ENCODE measurements around the gene ENO2.

ENO2 gene

DNA sequence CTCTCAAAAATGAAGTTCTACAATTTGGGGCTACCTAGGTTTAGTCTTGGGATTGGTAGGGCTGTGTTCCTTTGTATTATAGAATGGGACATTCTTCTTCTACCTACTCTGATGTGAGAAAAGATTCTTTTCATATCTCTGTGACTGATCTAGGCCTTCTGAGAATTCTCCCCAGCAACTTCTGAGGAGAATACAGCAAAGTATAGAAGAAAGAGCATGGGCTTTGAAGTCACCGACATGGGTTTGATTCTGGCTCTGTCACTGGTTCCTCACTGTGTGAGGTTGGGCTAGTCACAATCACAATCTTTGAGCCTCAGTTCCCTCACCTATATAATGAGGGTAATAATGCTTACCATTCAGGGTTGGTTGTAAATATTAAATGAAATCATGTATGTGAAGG, 18.4 kb downstream of the ENO2 start:
- DNase-seq (ENCODE audit: low read depth in 2 of 2), result no peak

DNA sequence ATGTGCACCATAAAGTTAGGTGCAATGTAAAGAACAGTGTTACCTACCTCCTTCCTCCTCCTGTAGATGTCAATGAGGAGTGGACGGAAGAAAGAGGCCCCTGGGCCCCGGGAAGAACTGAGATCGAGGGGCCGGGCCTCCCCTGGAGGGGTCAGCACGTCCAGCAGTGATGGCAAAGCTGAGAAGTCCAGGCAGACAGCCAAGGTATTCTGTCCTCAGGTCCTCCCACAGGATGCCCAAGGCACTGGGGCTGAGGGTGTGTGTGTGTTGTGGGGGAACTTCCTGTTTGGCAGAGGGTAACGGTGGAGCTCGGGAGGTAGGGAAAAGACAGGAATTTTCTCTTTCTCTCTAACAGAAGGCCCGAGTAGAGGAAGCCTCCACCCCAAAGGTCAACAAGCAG, 19.7 kb downstream of the ENO2 start:
- DNase-seq (ENCODE audit: low read depth in 2 of 2), result no peak

DNA sequence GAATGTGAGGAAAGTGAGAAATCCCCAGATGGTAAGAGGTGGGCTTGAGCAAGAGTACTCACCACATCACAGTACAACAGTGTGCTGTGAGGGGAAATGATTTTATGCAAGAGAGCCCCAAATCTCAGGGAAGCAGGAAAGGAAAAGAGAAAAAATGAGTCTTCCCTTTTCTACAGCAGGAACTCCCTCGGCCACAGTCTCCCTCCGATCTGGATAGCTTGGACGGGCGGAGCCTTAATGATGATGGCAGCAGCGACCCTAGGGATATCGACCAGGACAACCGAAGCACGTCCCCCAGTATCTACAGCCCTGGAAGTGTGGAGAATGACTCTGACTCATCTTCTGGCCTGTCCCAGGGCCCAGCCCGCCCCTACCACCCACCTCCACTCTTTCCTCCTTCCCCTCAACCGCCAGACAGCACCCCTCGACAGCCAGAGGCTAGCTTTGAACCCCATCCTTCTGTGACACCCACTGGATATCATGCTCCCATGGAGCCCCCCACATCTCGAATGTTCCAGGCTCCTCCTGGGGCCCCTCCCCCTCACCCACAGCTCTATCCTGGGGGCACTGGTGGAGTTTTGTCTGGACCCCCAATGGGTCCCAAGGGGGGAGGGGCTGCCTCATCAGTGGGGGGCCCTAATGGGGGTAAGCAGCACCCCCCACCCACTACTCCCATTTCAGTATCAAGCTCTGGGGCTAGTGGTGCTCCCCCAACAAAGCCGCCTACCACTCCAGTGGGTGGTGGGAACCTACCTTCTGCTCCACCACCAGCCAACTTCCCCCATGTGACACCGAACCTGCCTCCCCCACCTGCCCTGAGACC, 21.2 kb downstream of the ENO2 start:
- DNase-seq (ENCODE audit: low read depth in 2 of 2), result no peak

DNA sequence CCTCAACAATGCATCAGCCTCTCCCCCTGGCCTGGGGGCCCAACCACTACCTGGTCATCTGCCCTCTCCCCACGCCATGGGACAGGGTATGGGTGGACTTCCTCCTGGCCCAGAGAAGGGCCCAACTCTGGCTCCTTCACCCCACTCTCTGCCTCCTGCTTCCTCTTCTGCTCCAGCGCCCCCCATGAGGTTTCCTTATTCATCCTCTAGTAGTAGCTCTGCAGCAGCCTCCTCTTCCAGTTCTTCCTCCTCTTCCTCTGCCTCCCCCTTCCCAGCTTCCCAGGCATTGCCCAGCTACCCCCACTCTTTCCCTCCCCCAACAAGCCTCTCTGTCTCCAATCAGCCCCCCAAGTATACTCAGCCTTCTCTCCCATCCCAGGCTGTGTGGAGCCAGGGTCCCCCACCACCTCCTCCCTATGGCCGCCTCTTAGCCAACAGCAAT, 21.8 kb downstream of the ENO2 start:
- DNase-seq (ENCODE audit: low read depth in 2 of 2), result no peak

DNA sequence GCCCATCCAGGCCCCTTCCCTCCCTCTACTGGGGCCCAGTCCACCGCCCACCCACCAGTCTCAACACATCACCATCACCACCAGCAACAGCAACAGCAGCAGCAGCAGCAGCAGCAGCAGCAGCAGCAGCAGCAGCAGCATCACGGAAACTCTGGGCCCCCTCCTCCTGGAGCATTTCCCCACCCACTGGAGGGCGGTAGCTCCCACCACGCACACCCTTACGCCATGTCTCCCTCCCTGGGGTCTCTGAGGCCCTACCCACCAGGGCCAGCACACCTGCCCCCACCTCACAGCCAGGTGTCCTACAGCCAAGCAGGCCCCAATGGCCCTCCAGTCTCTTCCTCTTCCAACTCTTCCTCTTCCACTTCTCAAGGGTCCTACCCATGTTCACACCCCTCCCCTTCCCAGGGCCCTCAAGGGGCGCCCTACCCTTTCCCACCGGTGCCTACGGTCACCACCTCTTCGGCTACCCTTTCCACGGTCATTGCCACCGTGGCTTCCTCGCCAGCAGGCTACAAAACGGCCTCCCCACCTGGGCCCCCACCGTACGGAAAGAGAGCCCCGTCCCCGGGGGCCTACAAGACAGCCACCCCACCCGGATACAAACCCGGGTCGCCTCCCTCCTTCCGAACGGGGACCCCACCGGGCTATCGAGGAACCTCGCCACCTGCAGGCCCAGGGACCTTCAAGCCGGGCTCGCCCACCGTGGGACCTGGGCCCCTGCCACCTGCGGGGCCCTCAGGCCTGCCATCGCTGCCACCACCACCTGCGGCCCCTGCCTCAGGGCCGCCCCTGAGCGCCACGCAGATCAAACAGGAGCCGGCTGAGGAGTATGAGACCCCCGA, 22.5 kb downstream of the ENO2 start:
- DNase-seq (ENCODE audit: low read depth in 2 of 2), result no peak

DNA sequence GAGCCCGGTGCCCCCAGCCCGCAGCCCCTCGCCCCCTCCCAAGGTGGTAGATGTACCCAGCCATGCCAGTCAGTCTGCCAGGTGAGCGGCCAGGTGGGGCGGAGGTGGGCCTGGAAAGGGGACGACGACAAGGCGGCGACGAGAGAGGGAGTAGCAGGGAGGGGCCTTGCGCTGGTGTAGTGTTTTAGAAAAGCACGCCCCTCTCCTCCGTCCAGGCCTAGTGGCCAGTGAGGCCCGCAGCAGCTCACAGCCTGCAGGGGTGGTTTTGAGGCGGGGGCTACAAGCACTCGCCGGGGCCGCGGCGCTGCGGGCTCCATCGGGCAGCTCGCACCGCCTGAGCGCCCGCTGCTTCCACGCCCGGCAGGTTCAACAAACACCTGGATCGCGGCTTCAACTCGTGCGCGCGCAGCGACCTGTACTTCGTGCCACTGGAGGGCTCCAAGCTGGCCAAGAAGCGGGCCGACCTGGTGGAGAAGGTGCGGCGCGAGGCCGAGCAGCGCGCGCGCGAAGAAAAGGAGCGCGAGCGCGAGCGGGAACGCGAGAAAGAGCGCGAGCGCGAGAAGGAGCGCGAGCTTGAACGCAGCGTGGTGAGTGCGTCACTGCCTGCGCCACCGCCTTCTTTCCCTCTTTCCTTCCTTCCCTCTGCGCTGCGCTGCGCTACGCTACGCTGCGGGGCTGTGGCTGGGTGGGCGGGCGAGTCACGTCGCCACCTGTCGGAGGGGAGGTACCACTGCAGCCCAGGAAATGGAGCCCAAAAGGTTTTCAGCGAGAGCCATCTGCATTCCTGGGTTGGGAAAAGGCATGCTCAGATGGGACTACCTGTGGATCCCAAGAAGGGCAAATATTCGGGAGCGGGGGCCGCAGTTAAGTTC, 23.3 kb downstream of the ENO2 start:
- DNase-seq (ENCODE audit: low read depth in 2 of 2), result peak; percentile 86 to 88

DNA sequence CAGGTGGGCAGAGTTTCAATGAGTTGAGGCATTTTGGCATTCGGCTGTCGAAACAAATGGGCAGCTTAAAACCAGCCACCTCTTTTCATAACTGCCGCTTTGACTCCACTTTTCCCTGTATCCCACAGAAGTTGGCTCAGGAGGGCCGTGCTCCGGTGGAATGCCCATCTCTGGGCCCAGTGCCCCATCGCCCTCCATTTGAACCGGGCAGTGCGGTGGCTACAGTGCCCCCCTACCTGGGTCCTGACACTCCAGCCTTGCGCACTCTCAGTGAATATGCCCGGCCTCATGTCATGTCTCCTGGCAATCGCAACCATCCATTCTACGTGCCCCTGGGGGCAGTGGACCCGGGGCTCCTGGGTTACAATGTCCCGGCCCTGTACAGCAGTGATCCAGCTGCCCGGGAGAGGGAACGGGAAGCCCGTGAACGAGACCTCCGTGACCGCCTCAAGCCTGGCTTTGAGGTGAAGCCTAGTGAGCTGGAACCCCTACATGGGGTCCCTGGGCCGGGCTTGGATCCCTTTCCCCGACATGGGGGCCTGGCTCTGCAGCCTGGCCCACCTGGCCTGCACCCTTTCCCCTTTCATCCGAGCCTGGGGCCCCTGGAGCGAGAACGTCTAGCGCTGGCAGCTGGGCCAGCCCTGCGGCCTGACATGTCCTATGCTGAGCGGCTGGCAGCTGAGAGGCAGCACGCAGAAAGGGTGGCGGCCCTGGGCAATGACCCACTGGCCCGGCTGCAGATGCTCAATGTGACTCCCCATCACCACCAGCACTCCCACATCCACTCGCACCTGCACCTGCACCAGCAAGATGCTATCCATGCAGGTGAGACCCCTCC, 24.2 kb downstream of the ENO2 start:
- no peak for DNase-seq (ENCODE audit: low read depth in 2 of 2)

DNA sequence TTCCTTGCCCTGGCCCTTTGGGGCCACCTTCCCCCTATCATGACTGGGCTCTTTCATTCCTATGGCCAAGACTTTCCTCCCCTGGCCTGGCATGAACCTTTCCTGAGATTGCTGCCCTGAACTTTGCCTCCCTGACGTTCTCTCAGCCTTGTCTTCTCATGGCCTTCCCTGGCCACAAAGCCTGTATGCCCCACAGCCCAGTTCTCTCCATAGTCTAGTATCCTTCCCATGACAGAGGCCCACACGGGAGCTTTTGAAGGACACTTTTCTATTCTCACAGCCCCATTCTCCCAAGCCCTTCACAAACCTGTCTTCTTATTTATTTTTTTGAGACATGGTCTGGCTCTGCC, 24.8 kb downstream of the ENO2 start:
- DNase-seq (ENCODE audit: low read depth in 2 of 2), result no peak

DNA sequence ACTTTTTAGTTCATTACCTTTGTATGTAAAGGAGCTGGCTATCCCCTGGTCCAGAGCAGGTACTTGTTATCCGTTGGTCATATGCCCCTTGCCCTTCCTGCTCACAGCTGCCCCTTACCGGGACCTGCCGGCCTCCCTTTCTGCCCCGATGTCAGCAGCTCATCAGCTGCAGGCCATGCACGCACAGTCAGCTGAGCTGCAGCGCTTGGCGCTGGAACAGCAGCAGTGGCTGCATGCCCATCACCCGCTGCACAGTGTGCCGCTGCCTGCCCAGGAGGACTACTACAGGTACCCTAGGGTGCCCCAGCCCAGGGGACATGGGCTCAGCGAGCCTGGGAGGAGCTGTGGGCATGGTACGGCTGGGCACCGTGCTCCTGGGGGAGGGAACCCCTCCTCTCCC, 26.9 kb downstream of the ENO2 start:
- DNase-seq (ENCODE audit: low read depth in 2 of 2), result no peak

DNA sequence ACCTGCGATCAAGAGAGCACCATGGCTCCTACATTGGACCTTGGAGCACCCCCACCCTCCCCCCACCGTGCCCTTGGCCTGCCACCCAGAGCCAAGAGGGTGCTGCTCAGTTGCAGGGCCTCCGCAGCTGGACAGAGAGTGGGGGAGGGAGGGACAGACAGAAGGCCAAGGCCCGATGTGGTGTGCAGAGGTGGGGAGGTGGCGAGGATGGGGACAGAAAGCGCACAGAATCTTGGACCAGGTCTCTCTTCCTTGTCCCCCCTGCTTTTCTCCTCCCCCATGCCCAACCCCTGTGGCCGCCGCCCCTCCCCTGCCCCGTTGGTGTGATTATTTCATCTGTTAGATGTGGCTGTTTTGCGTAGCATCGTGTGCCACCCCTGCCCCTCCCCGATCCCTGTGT, 27.4 kb downstream of the ENO2 start:
- DNase-seq (ENCODE audit: low read depth in 2 of 2), result no peak

DNA sequence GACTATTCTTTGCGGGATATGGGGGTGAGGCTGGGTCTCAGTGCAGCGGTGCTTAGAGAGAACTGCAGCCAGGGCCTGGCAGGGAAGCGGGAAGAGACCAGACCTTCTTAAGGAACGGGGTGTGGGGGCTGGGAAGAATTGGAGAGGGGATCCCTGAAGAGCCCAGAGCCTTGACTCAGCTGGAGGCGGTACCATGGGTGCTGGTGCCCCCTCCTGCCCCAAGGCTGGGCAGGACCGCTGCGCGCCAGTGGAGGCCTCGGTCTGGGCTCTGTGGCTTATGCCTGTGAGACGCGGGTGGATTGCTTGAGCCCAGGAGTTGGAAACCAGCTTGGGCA, 27.9 kb downstream of the ENO2 start:
- DNase-seq (ENCODE audit: low read depth in 2 of 2), result no peak

DNA sequence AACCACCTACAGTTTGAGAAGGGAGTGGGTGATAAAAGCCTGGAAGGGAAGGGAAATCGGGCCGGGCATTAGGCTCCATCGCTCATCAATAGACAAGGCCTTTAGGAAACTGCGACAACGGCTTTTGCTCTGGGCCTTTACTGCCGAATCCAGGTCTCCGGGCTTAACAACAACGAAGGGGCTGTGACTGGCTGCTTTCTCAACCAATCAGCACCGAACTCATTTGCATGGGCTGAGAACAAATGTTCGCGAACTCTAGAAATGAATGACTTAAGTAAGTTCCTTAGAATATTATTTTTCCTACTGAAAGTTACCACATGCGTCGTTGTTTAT, 29.0 kb downstream of the ENO2 start:
- DNase-seq (ENCODE audit: low read depth in 2 of 2), result peak; percentile 85 to 87

DNA sequence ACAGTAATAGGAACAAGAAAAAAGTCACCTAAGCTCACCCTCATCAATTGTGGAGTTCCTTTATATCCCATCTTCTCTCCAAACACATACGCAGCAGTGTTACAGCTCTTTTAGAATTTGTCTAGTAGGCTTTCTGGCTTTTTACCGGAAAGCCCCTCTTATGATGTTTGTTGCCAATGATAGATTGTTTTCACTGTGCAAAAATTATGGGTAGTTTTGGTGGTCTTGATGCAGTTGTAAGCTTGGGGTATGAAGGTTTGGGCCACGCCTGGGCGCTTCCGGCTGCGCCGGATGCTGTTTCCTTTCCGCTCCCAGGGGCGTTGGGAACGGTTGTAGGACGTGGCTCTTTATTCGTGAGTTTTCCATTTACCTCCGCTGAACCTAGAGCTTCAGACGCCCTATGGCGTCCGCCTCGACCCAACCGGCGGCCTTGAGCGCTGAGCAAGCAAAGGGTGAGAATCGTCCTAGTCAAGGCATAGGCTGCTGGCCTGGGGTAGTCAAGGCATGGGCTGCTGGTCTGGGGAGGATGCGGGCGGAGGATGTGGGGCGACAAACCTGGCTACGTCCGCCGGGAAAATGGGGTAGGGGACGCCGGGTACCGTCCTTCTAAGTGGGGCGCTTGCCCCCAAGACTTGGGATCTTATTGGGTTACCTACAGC, 29.5 kb downstream of the ENO2 start, which contains the start of the genes C12orf57 and RNU7-1:
C12orf57 (plus strand) TSS at position 301 of the 659 bp plus-strand sequence; CDS start at position 401, 100 bp downstream.
RNU7-1 (plus strand) TSS at position 95 of the 659 bp plus-strand sequence.
- DNase-seq (ENCODE audit: low read depth in 2 of 2), result peak; percentile 89

DNA sequence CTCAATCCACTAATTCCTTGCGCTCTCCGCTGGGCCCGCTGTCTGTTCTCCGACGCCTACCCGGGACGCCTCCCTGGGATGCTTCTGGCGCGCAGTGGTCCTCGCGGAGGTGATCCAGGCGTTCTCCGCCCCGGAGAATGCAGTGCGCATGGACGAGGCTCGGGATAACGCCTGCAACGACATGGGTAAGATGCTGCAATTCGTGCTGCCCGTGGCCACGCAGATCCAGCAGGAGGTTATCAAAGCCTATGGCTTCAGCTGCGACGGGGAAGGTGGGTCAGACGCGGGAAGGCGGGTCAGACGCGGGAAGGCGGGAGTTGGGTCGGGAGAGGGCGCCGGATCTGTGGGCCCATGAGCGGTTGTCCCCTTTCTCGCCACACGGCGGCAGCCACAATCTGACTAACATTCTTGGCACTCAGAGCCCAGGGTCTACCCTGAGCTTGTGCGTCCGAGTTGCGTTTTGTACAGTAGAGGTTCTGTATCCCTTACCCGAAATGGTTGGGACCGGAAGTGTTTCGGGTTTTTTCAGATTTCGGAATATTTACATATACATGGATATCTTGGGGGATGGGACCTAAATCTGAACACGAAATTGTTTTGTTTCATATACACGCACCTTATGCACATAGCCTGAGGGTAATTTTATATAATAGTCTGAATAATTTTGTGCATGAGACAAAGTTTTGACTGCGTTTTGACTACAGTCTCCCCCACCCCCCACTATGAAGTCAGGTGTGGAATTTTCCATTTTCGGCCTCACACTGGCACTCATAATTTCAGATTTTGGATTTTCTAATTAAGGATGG, 30.2 kb downstream of the ENO2 start:
- DNase-seq (ENCODE audit: low read depth in 2 of 2), result peak; percentile 86 to 88

DNA sequence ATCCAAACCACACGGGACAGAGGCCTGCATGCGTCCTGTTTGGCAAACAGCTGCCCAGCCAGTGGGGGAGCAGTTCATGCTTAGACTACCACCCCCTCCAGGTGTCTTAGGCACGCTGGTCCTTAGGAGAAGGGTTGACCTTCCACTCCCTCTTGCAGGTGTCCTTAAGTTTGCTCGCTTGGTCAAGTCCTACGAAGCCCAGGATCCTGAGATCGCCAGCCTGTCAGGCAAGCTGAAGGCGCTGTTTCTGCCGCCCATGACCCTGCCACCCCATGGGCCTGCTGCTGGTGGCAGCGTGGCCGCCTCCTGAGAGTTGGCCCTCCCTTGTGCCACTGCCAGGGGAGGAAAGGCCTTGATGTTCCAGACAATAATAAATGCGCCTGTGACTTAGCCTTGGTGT, 31.2 kb downstream of the ENO2 start:
- no peak for DNase-seq (ENCODE audit: low read depth in 2 of 2)

DNA sequence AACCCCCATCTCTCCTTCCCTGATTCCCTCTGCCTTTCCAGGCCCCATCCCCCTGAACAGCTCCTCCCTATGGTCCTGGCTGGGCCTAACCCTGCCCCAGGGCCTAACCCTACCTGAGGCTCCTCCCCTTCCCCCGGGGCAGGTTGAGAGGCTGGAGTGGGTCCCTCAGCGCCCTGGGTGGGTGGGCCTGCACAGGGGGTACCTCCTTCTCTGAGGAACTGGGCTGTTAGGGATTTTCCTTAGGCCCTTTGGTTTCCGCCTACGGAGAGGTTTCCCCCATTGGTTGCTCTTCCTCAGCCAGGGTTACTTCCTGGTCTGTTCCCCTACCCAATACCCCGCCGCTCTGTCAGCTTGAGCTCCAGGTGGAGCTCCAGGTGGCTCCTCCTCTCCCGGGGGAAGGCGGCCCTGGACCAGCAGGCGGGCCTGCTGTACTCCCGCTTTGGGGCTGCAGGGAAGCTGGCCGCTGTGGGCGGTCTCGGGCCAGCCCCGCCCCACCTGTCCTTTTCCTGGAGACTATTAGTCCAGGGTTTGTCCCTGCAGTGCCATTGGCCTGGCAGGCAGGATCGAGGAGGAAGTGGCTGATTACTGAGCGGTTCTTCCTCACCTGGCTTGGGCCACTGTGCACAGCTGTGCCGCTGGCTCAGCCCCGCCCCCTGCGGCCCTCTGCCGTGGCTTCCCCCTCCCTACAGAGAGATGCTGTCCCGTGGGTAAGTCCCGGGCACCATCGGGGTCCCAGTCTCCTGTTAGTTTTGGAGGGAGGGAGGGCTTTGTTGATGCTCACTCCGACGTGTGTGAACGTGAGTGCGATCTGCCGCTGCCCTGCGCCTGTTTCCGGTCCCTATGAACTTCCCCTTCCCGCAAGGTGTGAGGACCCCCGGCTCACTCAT, 31.9 kb downstream of the ENO2 start:
- no peak for DNase-seq (ENCODE audit: low read depth in 2 of 2)

DNA sequence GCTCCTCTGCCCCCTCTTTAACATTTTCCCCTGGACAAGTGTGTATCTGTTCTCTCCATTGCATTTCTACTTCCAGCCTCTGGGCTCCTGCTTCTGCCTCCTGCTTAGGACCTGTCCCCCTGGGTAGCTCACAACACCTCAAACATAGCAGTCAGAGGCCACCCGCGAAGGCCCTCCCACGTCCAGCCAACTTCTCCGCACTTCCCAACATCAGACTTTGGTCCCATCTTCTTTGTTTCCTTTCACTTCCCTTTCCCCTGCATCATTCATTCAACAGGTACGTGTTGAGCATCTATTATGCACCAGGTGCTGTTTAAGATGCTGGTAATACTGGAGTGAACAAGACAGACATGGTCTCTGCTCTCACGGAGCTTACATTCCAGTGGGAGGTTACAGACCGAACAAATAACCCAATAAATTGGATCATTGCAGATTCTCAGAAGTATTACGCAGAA, 32.6 kb downstream of the ENO2 start:
- DNase-seq (ENCODE audit: low read depth in 2 of 2), result no peak

DNA sequence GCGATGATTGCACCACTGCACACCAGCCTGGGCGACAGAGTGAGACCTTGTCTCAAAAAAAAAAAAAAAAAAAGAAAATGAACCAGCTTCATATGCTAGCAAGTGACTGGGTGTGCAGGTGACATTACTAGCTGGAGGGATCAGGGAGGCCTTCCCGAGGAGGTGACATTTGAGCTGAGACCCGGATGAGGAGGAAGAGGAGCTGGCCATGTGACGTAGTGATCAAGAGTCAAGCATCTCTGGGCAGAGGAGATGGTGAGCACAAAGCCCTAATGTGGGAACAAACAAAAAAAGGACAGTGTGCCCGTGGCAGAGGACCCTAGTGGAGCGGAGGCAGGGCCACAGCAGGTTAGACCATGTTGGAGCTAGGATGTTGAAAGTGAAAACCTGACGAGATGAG, 33.2 kb downstream of the ENO2 start:
- DNase-seq (ENCODE audit: low read depth in 2 of 2), result no peak
